ENCODE data around the gene CDC25B.

DNA sequence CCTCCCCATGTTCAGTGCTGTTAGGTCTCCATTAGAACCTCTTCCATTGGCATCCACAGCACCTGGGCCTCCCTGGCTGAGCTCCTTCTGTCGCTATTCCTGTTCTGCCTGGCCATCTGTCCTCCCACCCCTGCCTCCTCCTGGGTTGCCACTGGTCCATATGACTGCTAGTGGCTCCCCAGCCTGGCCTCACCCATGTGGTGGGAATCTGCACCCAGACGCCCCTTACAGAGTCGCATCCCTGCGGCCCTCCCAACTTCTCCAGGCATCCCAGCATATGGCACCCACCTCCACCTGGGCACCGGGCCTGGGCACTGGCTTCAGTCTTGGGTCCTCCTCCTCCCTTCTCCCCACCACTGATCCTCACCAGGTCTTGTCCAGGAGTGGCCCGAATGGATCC, 7.7 kb downstream of the CDC25B start:
- TF ChIP-seq CTCF (IDR thresholded peaks at IDR 0.05) (no peak), POLR2A (IDR thresholded peaks at IDR 0.05) (no peak)
